GM10266 (cell line): ENCODE results near the gene ZNF254.
"Not testable (repeated sequence)": the region's sequence is repeated elsewhere in the genome, so short reads cannot be mapped to it uniquely, and the experiment has no call there.

ENCODE experiments used
- DNase-seq: peaks from one replicate; pipeline ENCODE4 v3.0.0; 2012; ENCODE audit errors: extremely low spot score
- TF ChIP-seq, protein P1 (sequence below): IDR thresholded peaks from 2 replicates; pipeline ENCODE4 v1.5.1; 2012; ENCODE audit warnings: mild to moderate bottlenecking, low read depth; ENCODE audit not compliant: control insufficient read depth, insufficient read depth; ENCODE audit errors: missing control alignments

The ZNF254 gene

DNA sequence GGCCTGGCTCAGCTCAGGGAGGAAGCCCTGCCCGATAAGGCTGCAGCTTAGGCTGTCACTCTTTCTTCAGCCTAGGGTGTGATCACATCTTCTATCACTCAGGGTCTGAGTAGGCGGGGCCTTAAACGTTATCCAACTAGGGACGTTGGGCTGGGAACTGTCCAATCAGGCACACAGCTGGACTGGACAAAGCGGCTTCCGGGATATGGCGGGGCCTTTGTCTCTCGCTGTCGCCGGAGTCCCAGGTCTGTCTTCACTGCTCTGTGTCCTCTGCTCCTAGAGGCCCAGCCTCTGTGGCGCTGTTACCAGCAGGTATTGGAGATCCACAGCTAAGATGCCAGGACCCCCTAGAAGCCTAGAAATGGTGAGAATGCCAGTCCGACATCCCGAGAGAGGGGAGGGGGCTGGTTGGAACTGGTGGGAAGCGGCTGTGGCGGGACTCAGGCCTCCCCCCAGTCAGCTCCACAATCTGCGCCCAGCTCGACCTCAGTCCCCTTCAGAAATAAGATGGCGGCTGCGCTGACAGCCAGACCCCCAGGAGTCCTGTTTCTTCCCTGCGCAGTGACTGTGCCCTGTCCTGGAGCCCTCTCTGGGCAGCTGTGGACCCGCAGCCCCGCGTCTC is at the start of gene ZNF254:
ZNF254 (plus strand) TSS at position 214 of the 622 bp plus-strand sequence; CDS start at position 335, 121 bp downstream.
- TF ChIP-seq, protein P1, sequence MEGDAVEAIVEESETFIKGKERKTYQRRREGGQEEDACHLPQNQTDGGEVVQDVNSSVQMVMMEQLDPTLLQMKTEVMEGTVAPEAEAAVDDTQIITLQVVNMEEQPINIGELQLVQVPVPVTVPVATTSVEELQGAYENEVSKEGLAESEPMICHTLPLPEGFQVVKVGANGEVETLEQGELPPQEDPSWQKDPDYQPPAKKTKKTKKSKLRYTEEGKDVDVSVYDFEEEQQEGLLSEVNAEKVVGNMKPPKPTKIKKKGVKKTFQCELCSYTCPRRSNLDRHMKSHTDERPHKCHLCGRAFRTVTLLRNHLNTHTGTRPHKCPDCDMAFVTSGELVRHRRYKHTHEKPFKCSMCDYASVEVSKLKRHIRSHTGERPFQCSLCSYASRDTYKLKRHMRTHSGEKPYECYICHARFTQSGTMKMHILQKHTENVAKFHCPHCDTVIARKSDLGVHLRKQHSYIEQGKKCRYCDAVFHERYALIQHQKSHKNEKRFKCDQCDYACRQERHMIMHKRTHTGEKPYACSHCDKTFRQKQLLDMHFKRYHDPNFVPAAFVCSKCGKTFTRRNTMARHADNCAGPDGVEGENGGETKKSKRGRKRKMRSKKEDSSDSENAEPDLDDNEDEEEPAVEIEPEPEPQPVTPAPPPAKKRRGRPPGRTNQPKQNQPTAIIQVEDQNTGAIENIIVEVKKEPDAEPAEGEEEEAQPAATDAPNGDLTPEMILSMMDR, result no peak
- DNase-seq, result peak; percentile 67

DNA sequence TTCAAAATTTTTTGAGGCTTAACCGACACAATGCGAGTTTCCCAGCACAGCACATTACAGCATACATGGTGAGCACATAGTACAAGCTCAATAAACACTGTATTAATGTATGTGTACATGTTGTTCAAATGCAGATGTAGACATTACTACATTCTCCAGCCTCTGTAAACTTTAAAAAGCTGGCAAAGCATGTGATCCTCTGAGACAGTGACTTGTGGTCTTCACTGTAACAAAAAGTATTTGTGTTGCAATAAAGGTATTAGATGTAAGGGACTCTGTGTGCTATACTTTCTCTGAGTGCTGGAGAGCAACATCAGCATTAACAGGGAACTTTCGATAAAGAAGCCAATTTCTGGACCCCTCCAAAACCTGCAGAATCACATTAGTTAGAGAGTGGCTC is 46.4 kb upstream of the ZNF254 start:
- TF ChIP-seq, protein P1, result no peak
- no peak for DNase-seq

DNA sequence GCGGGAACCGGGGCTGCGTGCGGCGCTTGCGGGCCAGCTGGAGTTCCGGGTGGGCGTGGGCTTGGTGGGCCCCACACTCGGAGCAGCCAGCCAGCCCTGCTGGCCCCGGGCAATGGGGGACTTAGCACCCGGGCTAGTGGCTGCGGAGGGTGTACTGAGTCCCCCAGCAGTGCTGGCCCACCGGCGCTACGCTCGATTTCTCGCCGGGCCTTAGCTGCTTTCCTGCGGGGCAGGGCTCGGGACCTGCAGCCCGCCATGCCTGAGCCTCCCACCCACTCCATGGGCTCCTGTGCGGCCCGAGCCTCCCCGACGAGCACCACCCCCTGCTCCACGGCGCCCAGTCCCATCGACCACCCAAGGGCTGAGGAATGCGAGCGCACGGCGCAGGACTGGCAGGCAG is 45.7 kb upstream of the ZNF254 start:
- not testable (repeated sequence) for DNase-seq

DNA sequence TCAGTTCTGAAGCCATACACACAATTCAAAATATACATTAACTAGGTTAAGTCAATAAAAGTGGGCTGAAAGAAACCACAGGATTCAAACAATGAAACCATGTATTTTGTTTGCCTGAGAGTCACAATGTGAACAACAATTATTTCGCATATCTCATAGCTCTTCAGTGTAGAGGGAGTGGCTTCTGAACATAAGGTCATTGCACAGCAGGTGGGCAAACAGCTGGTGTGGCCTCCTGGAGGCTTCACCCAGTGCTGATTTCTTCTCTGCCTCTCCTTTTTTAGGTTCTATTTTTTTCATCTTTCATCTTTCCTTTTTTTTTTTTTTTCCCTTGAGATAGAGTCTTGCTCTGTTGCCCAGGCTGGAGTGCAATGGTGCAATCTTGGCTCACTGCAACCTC is 40.4 kb upstream of the ZNF254 start:
- TF ChIP-seq, protein P1, result no peak
- no peak for DNase-seq

DNA sequence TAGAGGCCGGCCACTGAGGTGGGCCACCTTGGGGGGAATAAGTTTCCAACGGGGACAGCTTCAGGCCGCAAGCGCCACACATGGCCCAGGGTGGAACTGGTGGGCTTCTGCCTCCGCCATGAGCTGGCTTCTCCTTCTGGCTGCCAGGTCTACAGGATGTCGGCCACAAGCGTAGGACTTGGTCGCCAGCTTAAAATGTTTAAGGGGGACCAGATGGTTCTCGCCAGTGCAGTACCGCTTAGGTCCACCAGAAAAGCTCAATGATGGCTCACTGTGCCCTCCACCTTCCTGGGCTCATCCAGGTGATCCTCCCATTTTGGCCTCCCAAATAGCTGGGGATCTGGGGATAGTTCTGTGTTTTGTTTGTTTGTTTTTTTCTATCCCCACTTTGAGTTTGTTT is 38.7 kb upstream of the ZNF254 start:
- no peak for DNase-seq
- TF ChIP-seq, protein P1, result no peak

DNA sequence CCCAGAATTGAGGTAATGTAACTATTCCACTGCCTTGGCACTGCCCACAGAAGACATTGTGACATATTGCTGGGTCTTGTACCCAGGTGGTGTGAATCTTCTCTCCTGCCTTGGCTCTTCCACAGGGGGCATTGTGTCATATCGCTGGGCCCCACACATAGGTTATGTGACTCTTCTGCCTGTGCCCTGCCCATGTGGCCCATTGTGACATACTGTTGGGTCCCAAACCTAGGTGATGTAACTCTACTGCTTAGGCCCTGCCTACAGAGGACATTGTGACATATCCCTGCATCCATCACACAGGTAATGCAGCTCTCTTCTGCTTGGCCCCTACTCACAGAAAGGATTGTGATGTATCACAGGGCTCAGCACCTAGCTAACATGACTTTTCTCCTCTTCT is 37.5 kb upstream of the ZNF254 start:
- TF ChIP-seq, protein P1, result no peak
- DNase-seq, result no peak

DNA sequence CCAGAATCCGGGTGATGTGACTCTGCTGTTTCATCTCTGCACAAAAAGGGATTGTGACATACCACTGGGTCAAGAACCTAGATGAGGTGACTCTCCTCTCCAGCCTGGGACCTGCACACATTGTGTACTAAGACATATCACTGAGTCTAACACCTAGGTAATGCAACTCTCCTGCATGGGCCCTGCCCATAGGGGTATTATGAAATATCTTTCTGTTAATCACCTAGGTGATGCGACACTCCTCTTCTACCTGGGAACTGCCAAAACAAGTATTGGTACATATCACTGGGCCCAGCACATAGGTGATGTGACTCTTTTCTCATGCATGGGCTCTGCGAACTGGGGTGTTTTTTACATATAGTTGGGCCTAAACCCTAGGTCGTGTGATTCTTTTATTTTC is 35.5 kb upstream of the ZNF254 start:
- TF ChIP-seq, protein P1, result no peak
- DNase-seq, result no peak

DNA sequence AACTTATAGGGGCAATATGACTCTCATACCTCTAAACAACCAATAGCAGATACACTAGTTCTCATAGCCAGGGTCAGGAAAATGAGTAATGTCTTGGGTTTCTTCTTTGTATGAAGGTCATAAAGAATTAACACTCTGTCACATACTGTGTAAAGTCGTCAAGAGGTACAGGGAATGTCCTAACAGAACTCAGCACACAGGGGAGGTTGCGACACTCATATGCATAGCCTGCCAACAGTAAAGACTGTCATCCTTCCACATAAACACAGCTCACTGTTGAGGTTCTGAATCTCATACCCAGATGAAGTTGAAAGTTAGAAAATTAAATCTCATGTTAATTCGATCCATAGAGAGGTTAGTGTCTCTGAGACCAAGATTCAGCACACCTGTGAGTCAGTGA is 34.2 kb upstream of the ZNF254 start:
- TF ChIP-seq, protein P1, result no peak
- no peak for DNase-seq
